GM12878 (cell line): ENCODE results near the gene BRSK2. TPM values are rescaled to one million over a fixed set of nuclear protein-coding genes. Genes with fewer than 3 reads are reported as not detected.

ENCODE experiments used
- ATAC-seq: fragments of 200-7000 bp; cut with Tn5 transposase; 3 replicates; pipeline ENCODE4 v1.9.1; 2020; ENCODE audit warnings: mild to moderate bottlenecking, moderate library complexity
- BruUV-seq: library from RNA; stranded (reverse); fragments of 400-500 nt; replicated peaks from 2 replicates; lab custom pipeline; 2021; lab: Mats Ljungman, UMichigan
- CTCF ChIA-PET: fragments of 300-600 bp; sonication (Branson Sonifier 250); formaldehyde crosslinking; extraction: SDS; loops from one replicate; lab custom pipeline; 2021; ENCODE audit warnings: inconsistent platforms; lab: Yijun Ruan, JAX
- POLR2A ChIA-PET: fragments of 350-600 bp; formaldehyde crosslinking; extraction: SDS; loops from one replicate; lab custom pipeline; 2021; ENCODE audit warnings: inconsistent platforms; lab: Charles Lee
- RAD21 ChIA-PET: fragments of 300-600 bp; sonication (Branson Sonifier 250); formaldehyde crosslinking; loops from one replicate; lab custom pipeline; 2023; ENCODE audit warnings: antibody characterized with exemption; ENCODE audit not compliant: unreplicated experiment; lab: Charles Lee
- SMC1A ChIA-PET: fragments of 300-600 bp; sonication (Branson Sonifier 250); formaldehyde crosslinking; loops from one replicate; lab custom pipeline; 2023; ENCODE audit not compliant: unreplicated experiment, uncharacterized antibody; lab: Charles Lee
- DNase-seq: peaks from one replicate; pipeline ENCODE4 v3.0.0-alpha.2; 2011; ENCODE audit warnings: low read depth, low spot score
- FAIRE-seq: peaks from 3 replicates; lab custom pipeline; 2011; peaks lifted over from hg19 to GRCh38; lab: Jason Lieb, UNC
- H2AFZ ChIP-seq: 2 replicates; pipeline ENCODE4 v1.6.0; 2011; ENCODE audit warnings: low read depth, low read length, control low read depth; ENCODE audit not compliant: control insufficient read depth
- H3K27ac ChIP-seq: 2 replicates; pipeline ENCODE4 v1.5.1; 2011; ENCODE audit warnings: control low read depth; ENCODE audit not compliant: control insufficient read depth, insufficient read depth
- H3K27me3 ChIP-seq, 2 experiments: replicated peaks in 1 of 2; 2 replicates each; pipeline versions ENCODE4 v1.6.0 to v1.6.1; 2011; ENCODE audit warnings: low read length in 1 of 2; ENCODE audit not compliant: control insufficient read depth in 2 of 2, insufficient read depth in 2 of 2
- H3K36me3 ChIP-seq, 2 experiments: 2 replicates each; pipeline ENCODE4 v1.5.1; 2011; ENCODE audit warnings: low read length in 1 of 2; ENCODE audit not compliant: control insufficient read depth in 2 of 2, insufficient read depth in 2 of 2
- H3K4me1 ChIP-seq: 2 replicates; pipeline ENCODE4 v1.6.1; 2011; ENCODE audit warnings: mild to moderate bottlenecking, low read length, moderate library complexity, mixed read lengths; ENCODE audit not compliant: control insufficient read depth, insufficient read depth
- H3K4me2 ChIP-seq: 2 replicates; pipeline ENCODE4 v1.6.0; 2011; ENCODE audit warnings: control low read depth; ENCODE audit not compliant: control insufficient read depth, insufficient read depth
- H3K4me3 ChIP-seq: fragments of 200-600 bp; sonication (generic); 2 replicates; pipeline ENCODE4 v1.5.1; 2016
- H3K79me2 ChIP-seq: 2 replicates; pipeline ENCODE4 v1.6.0; 2011; ENCODE audit warnings: low read length; ENCODE audit not compliant: control insufficient read depth, insufficient read depth
- H3K9ac ChIP-seq: 2 replicates; pipeline ENCODE4 v1.8.0; 2011; ENCODE audit warnings: low read length, control low read depth, mixed read lengths; ENCODE audit not compliant: control insufficient read depth, insufficient read depth
- H3K9me3 ChIP-seq: replicated peaks from 3 replicates; pipeline ENCODE4 v1.5.1; 2011; ENCODE audit warnings: mild to moderate bottlenecking, low read length; ENCODE audit not compliant: control insufficient read depth, insufficient read depth
- H4K20me1 ChIP-seq: 2 replicates; pipeline ENCODE4 v1.6.0; 2011; ENCODE audit not compliant: control insufficient read depth, insufficient read depth
- BACH1 ChIP-seq: fragments of 450-650 bp; IDR thresholded peaks from 2 replicates; pipeline ENCODE4 v1.6.1; 2017; ENCODE audit warnings: mild to moderate bottlenecking, borderline replicate concordance
- CHD1 ChIP-seq: IDR thresholded peaks from 2 replicates; pipeline ENCODE4 v1.6.1; 2012; ENCODE audit warnings: low read depth, low read length, improper control_type of control experiment
- HCFC1 ChIP-seq: fragments of 150-350 bp; IDR thresholded peaks from 2 replicates; pipeline ENCODE4 v1.6.1; 2014; ENCODE audit warnings: low read length
- IRF4 ChIP-seq: IDR thresholded peaks from 2 replicates; pipeline ENCODE4 v1.6.1; 2011; ENCODE audit warnings: low read depth, low read length
- SIN3A ChIP-seq: IDR thresholded peaks from 2 replicates; pipeline ENCODE4 v1.6.1; 2012; ENCODE audit warnings: low read depth, low read length, improper control_type of control experiment
- SPI1 ChIP-seq: IDR thresholded peaks from 2 replicates; pipeline ENCODE4 v1.6.1; 2011; ENCODE audit warnings: low read depth, mild to moderate bottlenecking, low read length, moderate library complexity, borderline replicate concordance; ENCODE audit not compliant: insufficient read depth
- ZBED1 ChIP-seq: IDR thresholded peaks from 2 replicates; pipeline ENCODE4 v1.6.1; 2016; ENCODE audit warnings: borderline replicate concordance
- WGBS: methylation state at CpG from one replicate; pipeline ENCODE4 v1.1.6; 2016; ENCODE audit warnings: low lambda C conversion rate; ENCODE audit not compliant: insufficient replicate concordance, insufficient coverage; ENCODE audit errors: missing lambda C conversion rate; 5-methylcytosine and 5-hydroxymethylcytosine counted together
- in situ Hi-C: fragments of 300-500 bp; cut with MboI; formaldehyde crosslinking; loops from 9 replicates; pipeline ENCODE4 v1.14.3; 2018; ENCODE audit warnings: mixed read lengths
- intact Hi-C: fragments of 100-400 bp; cut with micrococcal nuclease; formaldehyde crosslinking; loops from one replicate; pipeline ENCODE4 v1.14.2; 2022; ENCODE audit not compliant: unreplicated experiment
- polyA plus RNA-seq, 11 experiments: library from polyadenylated mRNA; depleted of rRNA in 4 of 11; unstranded in 6 of 11; stranded (reverse) in 5 of 11; fragments of >200 nt; fragmentation: Nextera tagmentation in 4 of 11; fragmentation: Illumina TruSeq in 1 of 11; extraction: Ambion mirVana in 4 of 11; extraction: Trizol in 1 of 11; gene quantifications; 1 replicate in 1 of 11; 2 replicates in 10 of 11; pipeline versions ENCODE4 v1.2.1 to v1.2.3, GENCODE V29; 2011 to 2016; ENCODE audit warnings: inconsistent platforms in 2 of 11, missing spikeins in 2 of 11, low read depth in 1 of 11
- total RNA-seq, 4 experiments: library from RNA; depleted of rRNA in 3 of 4; stranded (reverse); fragments of >200 nt in 3 of 4; fragmentation: Illumina TruSeq in 1 of 4; extraction: Trizol in 1 of 4; gene quantifications; 2 replicates each; pipeline versions ENCODE4 v1.2.1 to v1.2.3, GENCODE V29; 2013 to 2021
- TF ChIP-seq, protein P1 (sequence below): fragments of 450-650 bp; IDR thresholded peaks from 2 replicates; pipeline ENCODE4 v1.6.1; 2017; ENCODE audit warnings: low read depth, mild to moderate bottlenecking, moderate library complexity
- TF ChIP-seq, protein P2 (sequence below): fragments of 450-650 bp; IDR thresholded peaks from 2 replicates; pipeline ENCODE4 v1.6.1; 2017; ENCODE audit warnings: mild to moderate bottlenecking, low read depth, inconsistent platforms; ENCODE audit not compliant: poor library complexity, severe bottlenecking
- TF ChIP-seq, protein P3 (sequence below): IDR thresholded peaks from 2 replicates; pipeline ENCODE4 v1.6.1; 2011; ENCODE audit warnings: borderline replicate concordance, low read depth, mild to moderate bottlenecking, moderate library complexity, mixed read lengths, low read length; ENCODE audit not compliant: insufficient read depth; ENCODE audit errors: extremely low read length
- TF ChIP-seq, protein P4 (sequence below): IDR thresholded peaks from 2 replicates; pipeline ENCODE4 v1.6.1; 2011; ENCODE audit warnings: low read depth, low read length, improper control_type of control experiment, borderline replicate concordance
- TF ChIP-seq, protein P5 (sequence below): IDR thresholded peaks from 2 replicates; pipeline ENCODE4 v1.6.1; 2011; ENCODE audit warnings: mild to moderate bottlenecking, low read depth, low read length, moderate library complexity; ENCODE audit not compliant: insufficient replicate concordance
- TF ChIP-seq, protein P6 (sequence below): fragments of 450-650 bp; IDR thresholded peaks from 2 replicates; pipeline ENCODE4 v1.6.1; 2018; ENCODE audit warnings: mild to moderate bottlenecking, low read depth, moderate library complexity; ENCODE audit not compliant: partially characterized antibody

BRSK2 gene
- total and polyA plus RNA-seq, 10 of the 15 experiments (the other 5 are each of a cell fraction or from before 2014, with no cell fraction given) = 0.13 TPM; not detected in 9

DNA sequence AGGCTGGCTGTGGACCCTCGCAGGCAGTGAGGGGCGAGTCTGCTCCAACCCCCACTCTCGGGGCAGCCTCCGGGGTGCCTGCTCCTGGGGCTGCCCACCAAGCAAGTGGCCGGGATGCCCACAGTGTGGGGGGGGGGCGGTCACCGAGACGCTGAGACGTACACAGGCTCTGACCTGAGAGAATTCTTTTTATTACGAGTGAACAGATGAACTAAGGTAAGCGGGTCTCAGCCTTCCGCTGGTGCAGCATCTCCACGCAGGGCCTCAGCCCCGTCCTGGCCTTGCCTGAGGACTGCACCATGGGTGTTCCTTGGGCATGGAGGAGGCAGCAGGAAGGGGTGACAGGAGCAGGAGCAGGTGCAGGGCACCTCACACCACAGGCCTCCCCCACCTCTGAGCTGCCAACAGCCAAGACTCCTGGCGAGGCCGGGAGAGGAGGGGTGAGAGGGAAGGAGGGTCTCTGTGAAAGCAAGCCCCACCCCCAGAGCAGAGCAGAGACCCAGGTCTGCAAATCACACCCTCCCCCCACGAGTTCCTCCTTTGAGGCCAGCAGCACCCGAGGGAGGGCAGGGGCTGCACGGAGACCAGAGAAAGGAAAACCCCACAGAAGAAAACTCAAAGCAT is 79.7 kb downstream of the BRSK2 start:
- no peak overlapping the region for H3K4me3 ChIP-seq
- RAD21 ChIA-PET = no interaction called here
- intact Hi-C loops = no loop called here
- TF ChIP-seq ZBED1 (no peak), SPI1 (no peak), HCFC1 (no peak), SIN3A (no peak), IRF4 (no peak), BACH1 (no peak), CHD1 (no peak)
- TF ChIP-seq, protein P1, sequence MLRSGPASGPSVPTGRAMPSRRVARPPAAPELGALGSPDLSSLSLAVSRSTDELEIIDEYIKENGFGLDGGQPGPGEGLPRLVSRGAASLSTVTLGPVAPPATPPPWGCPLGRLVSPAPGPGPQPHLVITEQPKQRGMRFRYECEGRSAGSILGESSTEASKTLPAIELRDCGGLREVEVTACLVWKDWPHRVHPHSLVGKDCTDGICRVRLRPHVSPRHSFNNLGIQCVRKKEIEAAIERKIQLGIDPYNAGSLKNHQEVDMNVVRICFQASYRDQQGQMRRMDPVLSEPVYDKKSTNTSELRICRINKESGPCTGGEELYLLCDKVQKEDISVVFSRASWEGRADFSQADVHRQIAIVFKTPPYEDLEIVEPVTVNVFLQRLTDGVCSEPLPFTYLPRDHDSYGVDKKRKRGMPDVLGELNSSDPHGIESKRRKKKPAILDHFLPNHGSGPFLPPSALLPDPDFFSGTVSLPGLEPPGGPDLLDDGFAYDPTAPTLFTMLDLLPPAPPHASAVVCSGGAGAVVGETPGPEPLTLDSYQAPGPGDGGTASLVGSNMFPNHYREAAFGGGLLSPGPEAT = no peak
- TF ChIP-seq, protein P2, sequence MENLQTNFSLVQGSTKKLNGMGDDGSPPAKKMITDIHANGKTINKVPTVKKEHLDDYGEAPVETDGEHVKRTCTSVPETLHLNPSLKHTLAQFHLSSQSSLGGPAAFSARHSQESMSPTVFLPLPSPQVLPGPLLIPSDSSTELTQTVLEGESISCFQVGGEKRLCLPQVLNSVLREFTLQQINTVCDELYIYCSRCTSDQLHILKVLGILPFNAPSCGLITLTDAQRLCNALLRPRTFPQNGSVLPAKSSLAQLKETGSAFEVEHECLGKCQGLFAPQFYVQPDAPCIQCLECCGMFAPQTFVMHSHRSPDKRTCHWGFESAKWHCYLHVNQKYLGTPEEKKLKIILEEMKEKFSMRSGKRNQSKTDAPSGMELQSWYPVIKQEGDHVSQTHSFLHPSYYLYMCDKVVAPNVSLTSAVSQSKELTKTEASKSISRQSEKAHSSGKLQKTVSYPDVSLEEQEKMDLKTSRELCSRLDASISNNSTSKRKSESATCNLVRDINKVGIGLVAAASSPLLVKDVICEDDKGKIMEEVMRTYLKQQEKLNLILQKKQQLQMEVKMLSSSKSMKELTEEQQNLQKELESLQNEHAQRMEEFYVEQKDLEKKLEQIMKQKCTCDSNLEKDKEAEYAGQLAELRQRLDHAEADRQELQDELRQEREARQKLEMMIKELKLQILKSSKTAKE = no peak
- TF ChIP-seq, protein P3, sequence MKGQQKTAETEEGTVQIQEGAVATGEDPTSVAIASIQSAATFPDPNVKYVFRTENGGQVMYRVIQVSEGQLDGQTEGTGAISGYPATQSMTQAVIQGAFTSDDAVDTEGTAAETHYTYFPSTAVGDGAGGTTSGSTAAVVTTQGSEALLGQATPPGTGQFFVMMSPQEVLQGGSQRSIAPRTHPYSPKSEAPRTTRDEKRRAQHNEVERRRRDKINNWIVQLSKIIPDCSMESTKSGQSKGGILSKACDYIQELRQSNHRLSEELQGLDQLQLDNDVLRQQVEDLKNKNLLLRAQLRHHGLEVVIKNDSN = no peak
- TF ChIP-seq, protein P4, sequence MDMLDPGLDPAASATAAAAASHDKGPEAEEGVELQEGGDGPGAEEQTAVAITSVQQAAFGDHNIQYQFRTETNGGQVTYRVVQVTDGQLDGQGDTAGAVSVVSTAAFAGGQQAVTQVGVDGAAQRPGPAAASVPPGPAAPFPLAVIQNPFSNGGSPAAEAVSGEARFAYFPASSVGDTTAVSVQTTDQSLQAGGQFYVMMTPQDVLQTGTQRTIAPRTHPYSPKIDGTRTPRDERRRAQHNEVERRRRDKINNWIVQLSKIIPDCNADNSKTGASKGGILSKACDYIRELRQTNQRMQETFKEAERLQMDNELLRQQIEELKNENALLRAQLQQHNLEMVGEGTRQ = no peak
- TF ChIP-seq, protein P5, sequence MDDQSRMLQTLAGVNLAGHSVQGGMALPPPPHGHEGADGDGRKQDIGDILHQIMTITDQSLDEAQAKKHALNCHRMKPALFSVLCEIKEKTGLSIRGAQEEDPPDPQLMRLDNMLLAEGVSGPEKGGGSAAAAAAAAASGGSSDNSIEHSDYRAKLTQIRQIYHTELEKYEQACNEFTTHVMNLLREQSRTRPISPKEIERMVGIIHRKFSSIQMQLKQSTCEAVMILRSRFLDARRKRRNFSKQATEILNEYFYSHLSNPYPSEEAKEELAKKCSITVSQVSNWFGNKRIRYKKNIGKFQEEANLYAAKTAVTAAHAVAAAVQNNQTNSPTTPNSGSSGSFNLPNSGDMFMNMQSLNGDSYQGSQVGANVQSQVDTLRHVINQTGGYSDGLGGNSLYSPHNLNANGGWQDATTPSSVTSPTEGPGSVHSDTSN = no peak
- TF ChIP-seq, protein P6, sequence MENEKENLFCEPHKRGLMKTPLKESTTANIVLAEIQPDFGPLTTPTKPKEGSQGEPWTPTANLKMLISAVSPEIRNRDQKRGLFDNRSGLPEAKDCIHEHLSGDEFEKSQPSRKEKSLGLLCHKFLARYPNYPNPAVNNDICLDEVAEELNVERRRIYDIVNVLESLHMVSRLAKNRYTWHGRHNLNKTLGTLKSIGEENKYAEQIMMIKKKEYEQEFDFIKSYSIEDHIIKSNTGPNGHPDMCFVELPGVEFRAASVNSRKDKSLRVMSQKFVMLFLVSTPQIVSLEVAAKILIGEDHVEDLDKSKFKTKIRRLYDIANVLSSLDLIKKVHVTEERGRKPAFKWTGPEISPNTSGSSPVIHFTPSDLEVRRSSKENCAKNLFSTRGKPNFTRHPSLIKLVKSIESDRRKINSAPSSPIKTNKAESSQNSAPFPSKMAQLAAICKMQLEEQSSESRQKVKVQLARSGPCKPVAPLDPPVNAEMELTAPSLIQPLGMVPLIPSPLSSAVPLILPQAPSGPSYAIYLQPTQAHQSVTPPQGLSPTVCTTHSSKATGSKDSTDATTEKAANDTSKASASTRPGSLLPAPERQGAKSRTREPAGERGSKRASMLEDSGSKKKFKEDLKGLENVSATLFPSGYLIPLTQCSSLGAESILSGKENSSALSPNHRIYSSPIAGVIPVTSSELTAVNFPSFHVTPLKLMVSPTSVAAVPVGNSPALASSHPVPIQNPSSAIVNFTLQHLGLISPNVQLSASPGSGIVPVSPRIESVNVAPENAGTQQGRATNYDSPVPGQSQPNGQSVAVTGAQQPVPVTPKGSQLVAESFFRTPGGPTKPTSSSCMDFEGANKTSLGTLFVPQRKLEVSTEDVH = no peak

More for the DNA sequence above, 79.7 kb downstream of the BRSK2 start:
- WGBS = 79% methylated on average over 19 of the region's 19 CpGs
- BruUV-seq = no TSS peak
- in situ Hi-C loops = no loop called here
- H3K36me3 ChIP-seq = peaks cover 0 to 3% of the 10 kb centered on the region in 2 experiments; a peak in 2 of 4 replicates
- H3K27ac ChIP-seq = no peak overlapping the region
- FAIRE-seq = no peak
- no peak overlapping the region for H2AFZ ChIP-seq
- no peaks in the 10 kb centered on the region; the same call in 2 of the 3 replicates for H3K9me3 ChIP-seq
- H3K9ac ChIP-seq = no peak overlapping the region
- ATAC-seq = no peak
- no peaks in the 10 kb centered on the region for H3K79me2 ChIP-seq
- H3K4me2 ChIP-seq = no peak overlapping the region
- POLR2A ChIA-PET = no interaction called here
- H4K20me1 ChIP-seq = no peaks in the 10 kb centered on the region
- H3K4me1 ChIP-seq = no peaks in the 10 kb centered on the region
- CTCF ChIA-PET = no interaction called here
- no peak for DNase-seq
- no peaks in the 10 kb centered on the region for H3K27me3 ChIP-seq
- SMC1A ChIA-PET = no interaction called here
